GM18951 (cell line): ENCODE results near the gene SPTBN1.

Source experiments
- POLR2A ChIP-seq: IDR thresholded peaks from 4 replicates; pipeline ENCODE4 v1.6.1; 2011; ENCODE audit warnings: mild to moderate bottlenecking; ENCODE audit not compliant: insufficient read length, insufficient read depth; ENCODE audit errors: extremely low read depth
- in situ Hi-C: fragments of 300-500 bp; cut with MboI; formaldehyde crosslinking; loops from one replicate; pipeline ENCODE4 v1.12.0; 2022; ENCODE audit warnings: low sequenced_read_pairs, mixed read lengths, inconsistent platforms; ENCODE audit not compliant: unreplicated experiment

SPTBN1 gene

DNA sequence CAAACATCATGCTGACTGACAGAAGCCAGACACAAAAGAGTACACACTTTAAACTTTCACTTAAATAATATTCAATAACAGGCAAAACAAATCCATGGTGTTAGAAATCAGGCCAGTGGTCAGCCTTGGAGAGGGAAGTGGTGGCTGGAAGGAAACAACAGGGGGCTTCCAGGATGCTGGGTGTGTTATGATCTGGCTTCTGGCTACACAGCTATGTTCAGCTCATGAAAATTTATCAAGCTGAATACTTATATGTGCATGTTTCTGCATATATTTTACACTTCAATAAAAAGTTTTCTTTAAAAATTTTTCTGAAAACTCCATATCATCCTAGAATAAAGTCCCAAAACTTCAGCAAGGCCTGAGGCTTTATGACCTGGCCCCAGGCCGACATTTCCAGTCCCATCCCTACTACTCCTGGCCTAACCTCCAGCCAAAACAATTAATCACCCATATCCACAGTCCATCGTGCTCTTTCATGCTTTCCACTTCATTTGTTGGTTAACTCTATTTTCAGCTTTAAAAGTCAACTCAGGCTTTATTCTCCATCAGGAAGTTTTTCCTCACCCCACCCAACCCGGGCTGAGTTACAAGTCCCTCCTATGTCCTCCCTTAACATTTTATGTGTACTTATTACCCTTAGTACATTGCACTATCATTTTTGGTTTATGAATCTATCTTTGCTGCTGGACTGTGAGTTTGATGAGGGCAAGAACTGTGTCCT, 27.9 kb upstream of the SPTBN1 start:
- TF ChIP-seq POLR2A = no peak
- in situ Hi-C loops = no loop called here

DNA sequence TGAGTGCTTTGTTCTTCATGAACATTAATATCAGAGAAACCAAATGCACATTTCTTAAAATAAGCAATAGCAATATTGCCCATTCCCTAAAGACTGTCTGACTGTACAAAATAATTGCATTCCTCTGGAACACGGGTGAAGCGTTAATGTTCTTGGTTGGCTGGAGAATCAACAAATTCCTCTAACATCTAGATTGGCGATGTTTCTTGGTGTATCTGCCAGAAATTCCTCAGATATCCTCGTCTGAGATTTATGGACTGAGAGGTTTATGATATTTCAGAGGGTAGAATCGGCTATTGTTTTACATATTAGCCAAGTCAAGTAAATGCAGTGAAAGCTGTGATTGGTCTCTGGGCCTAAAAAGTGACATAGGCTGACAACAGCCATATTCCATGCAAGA, 27.1 kb upstream of the SPTBN1 start:
- in situ Hi-C loops = no loop called here
- TF ChIP-seq POLR2A = no peak

- no peak for TF ChIP-seq POLR2A
- in situ Hi-C loops = no loop called here
Measured at GRCh38 chr2:54429811-54430551, 26.1 kb upstream of the SPTBN1 start.

- TF ChIP-seq POLR2A = no peak
- in situ Hi-C loops = no loop called here
Measured at GRCh38 chr2:54430649-54431048, 25.5 kb upstream of the SPTBN1 start.

GRCh38 chr2:54432251-54433015, 23.7 kb upstream of the SPTBN1 start:
- TF ChIP-seq POLR2A = no peak
- in situ Hi-C loops = no loop called here

- TF ChIP-seq POLR2A = no peak
- in situ Hi-C loops = no loop called here
Measured at GRCh38 chr2:54434229-54434628, 21.9 kb upstream of the SPTBN1 start.

- TF ChIP-seq POLR2A = no peak
- in situ Hi-C loops = no loop called here
Measured at GRCh38 chr2:54434711-54435110, 21.4 kb upstream of the SPTBN1 start.

DNA sequence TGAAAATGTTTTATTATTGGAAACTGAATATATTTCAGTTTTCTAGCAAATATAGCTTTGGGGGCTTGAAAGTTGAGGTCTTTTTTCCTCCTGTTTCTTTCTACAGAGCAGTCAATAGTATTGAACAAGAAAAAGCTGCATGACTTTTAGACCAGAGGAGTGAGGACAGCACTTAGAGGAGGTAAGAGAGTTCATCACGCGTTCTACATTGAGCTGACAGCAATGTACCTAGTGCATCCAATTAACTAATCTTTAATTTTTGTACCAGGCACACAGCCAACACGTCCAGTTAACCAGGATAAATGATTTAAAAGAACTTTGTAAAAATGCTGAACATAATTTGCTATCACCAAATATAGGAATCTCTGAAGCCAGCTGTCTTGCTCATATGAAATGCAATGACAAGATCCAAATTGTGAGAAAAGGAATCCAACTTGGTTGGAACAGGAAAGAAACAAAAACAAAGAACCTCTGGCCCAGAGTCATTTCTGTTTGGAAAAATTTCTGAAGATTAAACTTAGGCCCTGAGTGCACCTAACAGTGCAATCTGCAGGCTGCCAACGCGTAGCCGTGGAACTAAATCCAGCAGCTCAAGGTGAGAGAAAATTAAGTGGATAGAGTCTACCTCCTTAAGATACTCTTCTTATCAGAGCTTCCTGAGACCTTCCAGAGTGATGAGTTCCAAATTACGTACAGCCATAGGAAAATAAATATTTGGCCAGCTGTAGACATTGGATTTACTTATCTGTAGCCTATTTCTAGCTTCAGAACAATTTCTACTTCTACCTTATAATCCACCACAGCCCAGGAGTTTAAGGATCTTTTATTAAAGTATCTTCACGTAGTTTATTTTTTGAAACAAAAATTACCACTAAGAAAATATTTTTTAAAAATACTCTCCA, 20.6 kb upstream of the SPTBN1 start:
- no peak for TF ChIP-seq POLR2A
- in situ Hi-C loops = no loop called here

GRCh38 chr2:54437588-54437987, 18.5 kb upstream of the SPTBN1 start:
- in situ Hi-C loops = no loop called here

DNA sequence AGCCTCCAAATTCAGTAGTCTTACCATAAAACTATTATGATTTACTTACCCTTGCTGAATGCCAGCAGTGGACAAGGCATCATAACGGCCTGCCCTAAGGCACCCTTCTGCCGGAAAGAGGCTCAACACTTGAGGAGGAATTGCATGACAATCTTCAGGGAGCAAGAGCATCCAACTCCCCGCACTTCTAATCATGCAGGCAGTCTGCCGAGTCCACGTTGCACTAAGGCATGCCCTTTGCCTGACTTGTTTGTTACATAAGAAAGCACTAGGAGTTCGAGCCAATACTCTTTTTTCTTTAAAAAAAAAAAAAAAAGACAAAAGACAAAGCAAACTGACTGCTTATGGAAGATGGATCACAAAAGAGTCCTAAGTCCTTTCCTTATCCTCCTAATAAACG, 17.9 kb upstream of the SPTBN1 start:
- TF ChIP-seq POLR2A = no peak
- in situ Hi-C loops = no loop called here

More at GRCh38 chr2:54437588-54437987, 18.5 kb upstream of the SPTBN1 start:
- no peak for TF ChIP-seq POLR2A

DNA sequence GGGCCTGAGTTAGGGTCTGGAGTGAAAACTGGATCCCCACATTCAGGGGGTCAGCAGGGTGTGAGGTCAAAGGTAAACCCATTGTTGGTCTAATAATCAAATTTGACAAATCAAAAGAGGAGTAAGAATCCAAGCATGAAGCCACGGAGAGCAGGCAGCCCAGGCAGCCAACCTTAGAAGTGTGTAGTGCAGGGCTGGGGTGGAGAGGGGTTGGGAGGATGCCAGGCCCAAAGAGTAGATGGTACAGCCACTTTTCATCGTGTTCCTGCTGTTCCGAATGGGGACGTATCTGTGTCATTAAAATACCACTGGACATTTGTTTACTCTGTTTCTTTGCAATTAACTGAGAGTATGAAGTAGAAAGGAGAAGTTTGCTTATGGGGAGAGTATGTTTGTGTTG, 16.5 kb upstream of the SPTBN1 start:
- in situ Hi-C loops = no loop called here
- no peak for TF ChIP-seq POLR2A

DNA sequence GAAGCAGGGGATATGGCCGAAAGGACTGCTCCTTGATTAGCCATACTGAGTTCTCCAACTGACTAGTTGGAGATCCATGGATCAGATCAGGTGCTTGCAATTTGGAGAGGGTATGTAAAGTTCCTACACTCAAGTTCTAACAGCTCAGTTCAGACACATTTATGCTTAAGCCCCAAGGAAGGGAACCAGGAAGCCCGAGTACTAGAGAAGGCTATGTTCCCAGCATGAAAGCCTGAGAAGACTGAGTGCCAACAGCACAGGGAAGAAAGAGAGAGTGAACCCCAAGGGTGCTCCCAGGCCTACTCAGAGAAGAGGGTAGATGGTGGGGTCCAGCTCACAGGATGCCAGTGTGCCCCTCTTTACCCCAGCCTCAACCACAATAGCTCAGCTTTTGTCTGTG, 16.1 kb upstream of the SPTBN1 start:
- no peak for TF ChIP-seq POLR2A
- in situ Hi-C loops = no loop called here

GRCh38 chr2:54444503-54444902, 11.6 kb upstream of the SPTBN1 start:
- in situ Hi-C loops = no loop called here
- no peak for TF ChIP-seq POLR2A
